HTR-8/SVneo (cell line): ENCODE results near the gene NID2.

Source experiments
- DNase-seq: peaks from one replicate; pipeline ENCODE4 v3.0.0; 2011; ENCODE audit warnings: low spot score, mixed read lengths; ENCODE audit not compliant: insufficient read length
- FAIRE-seq: peaks from 2 replicates; lab custom pipeline; 2011; peaks lifted over from hg19 to GRCh38; lab: Jason Lieb, UNC

Gene NID2

GRCh38 chr14:52007211-52007610 is 61.6 kb downstream of the NID2 start:
- FAIRE-seq (no peak), DNase-seq (no peak)

- DNase-seq, result no peak
- FAIRE-seq, result no peak
Measured at GRCh38 chr14:52006361-52006760, 62.5 kb downstream of the NID2 start.

DNA sequence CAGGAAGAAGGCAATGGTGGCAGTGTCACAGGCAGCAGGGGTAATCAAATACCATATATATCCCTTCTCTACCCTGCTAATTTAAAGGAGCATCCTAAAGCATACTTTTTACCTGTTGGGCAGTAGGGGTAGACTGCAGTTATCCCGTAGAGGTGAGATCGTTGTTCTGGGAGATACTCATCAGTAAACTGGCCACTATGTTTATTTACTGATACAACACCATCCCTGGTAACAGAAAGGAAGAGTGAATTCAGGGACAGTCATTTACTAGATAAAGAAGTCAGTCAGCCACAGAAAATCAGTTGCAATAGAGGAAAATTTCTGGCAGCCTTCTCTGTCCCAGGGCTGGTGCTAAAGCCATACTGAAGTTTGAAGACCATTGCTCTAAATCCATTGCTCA is 63.2 kb downstream of the NID2 start:
- no peak for FAIRE-seq
- no peak for DNase-seq

- DNase-seq (no peak), FAIRE-seq (no peak)
Measured at GRCh38 chr14:52003324-52003723, 65.5 kb downstream of the NID2 start.

- no peak for FAIRE-seq
- no peak for DNase-seq
Measured at GRCh38 chr14:52002542-52002941, 66.3 kb downstream of the NID2 start.

- FAIRE-seq (no peak), DNase-seq (no peak)
Measured at GRCh38 chr14:52000696-52001095, 68.2 kb downstream of the NID2 start.

DNA sequence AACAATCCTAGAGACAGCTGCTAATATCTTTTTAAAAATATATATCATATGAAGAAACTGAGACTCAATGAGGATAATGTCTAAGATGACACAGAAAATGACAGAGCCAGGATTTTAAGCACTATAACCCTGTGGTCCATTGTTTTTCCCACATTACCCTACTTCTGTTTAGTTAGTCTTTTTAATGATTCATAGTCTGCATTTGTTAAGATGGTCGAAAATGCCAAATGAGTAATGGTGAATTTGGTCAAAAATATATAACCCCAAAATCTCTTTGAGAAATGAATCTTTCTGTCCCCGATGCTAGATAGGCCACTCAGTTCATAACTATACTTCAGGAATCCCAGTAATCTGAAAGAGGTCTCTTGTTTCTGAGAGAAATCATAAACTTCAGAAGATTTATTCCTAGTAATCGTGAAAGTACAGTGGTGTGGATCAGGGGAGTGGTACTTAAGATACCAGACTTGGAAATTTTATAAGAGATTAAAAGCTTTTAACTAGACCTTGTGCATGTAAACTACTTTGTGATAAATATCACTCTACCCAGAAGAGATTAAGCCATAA is 68.8 kb downstream of the NID2 start:
- FAIRE-seq (no peak), DNase-seq (no peak)

GRCh38 chr14:51999084-51999483 is 69.8 kb downstream of the NID2 start:
- DNase-seq (no peak), FAIRE-seq (no peak)

- DNase-seq, result no peak
- no peak for FAIRE-seq
Measured at GRCh38 chr14:51998348-51998747, 70.5 kb downstream of the NID2 start.

DNA sequence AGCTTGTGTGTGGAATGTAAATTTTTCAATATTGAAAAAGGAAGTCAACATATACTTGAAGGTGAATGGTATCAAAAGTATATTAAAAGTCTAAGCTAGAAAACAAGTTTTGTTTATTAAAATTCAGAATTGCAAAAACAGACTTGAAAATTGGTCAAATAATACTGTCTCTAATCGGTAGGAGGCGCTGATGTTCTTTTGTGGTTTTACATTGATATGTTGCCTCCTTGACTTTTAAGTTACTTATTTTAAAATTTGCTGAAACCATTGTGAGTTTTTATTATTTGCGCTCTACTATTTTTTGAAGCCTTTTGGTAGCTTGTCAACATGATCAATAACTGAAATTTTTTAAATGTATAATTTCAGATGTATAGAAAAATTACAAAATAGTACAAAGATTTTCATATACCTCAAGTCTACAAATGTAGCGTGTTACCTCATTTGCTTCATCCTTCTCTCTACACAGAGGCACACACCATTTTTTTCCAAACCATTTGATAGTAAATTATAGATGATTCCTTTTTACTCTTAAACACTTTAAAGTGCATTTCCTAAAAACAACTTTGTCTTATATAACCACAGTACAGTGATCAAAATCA is 72.6 kb downstream of the NID2 start:
- DNase-seq (no peak), FAIRE-seq (no peak)

DNA sequence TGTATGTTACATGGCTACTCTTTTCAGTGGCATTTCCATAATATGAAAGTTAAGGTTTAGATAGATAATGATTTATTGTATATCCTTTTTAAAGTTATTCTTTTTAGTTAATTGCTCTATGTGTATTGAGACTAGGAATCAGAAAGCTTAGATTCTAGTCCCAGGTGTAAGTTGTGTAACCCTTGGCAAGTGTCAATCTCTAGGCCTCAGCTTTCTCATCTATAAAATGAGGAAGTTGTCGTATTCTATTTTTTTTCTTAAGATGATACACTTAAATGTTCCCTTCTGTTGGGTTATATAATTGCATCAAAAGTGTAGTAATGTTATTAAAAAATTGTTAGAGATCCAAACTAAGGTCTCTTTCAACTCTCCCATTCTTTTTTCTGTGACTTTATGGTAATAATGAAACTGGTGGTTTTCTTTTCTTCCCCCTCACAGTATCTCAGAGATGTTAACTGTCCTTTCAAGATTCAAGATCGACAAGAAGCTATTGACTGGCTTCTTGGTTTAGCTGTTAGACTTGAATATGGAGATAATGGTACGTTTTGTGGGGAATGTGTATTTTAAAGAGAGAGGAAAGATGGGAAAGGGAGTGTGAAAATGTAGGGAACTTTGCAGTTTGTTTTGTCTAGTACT is 75.5 kb downstream of the NID2 start:
- DNase-seq (no peak), FAIRE-seq (no peak)

- DNase-seq (no peak), FAIRE-seq (no peak)
Measured at GRCh38 chr14:51990488-51990887, 78.4 kb downstream of the NID2 start.

- FAIRE-seq, result peak; percentile 82
- peak; percentile 84 for DNase-seq
Measured at GRCh38 chr14:51989293-51990234, 79.3 kb downstream of the NID2 start, which contains the start of gene RTRAF. Gene RTRAF (plus strand): TSS chr14:51989546. CDS start chr14:51989640, 94 bp downstream.

DNA sequence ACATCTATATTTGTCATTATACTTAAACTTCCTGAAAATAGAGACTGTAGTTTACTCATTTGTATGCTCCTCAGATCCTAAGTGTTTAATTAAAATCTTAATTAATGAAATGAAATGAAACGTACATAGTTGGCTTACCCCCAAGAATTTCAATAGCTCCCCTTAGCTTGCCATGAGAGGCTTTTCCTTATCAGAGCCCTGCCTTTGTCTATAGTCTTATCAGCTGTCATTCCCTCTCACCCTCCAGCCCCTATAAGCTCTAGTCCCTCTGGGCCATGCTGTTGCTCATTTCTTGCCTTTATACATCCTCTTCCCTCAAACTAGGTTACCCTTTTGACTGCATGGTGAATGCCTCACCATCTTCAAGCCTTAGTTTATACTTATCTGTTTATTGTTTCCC is 80.6 kb downstream of the NID2 start:
- DNase-seq, result no peak
- FAIRE-seq, result no peak

GRCh38 chr14:51981218-51981854 is 87.5 kb downstream of the NID2 start:
- FAIRE-seq (no peak), DNase-seq (no peak)

DNA sequence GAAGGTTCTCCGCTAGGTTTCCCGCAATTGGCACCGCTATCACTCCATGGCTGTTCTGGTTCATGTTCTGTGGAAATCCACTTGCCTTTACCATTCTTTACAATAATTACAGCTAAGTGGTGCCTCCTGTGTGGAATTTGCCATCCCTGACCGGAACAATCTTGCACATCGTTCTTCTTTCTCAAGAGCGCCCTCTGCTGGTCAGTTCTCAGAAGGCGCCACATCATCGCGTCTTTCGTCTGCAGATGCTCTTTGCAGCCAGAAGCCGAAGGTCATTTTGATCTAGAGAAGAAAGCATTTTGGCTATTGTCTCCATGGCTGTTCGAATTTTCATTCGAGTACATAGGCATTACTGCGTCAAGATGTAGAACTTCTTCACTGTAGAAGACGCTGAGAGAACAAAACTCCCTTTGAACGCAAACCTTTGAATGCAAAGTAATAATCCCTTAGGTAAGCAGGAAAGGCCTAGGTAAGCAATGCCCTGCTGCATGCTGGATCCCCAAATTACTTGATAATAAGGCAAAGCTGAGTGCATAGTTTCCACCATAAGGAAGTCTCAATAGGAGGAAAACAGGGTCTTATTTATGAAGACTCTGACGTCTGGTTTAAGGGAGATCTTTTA is 89.7 kb downstream of the NID2 start:
- FAIRE-seq, result peak; percentile 38

GRCh38 chr14:51978681-51979085 is 90.2 kb downstream of the NID2 start:
- FAIRE-seq, result no peak
- no peak for DNase-seq

More for the DNA sequence above, 89.7 kb downstream of the NID2 start:
- DNase-seq, result peak; percentile 50

GRCh38 chr14:51977075-51977474 is 91.8 kb downstream of the NID2 start:
- FAIRE-seq (no peak), DNase-seq (no peak)

- no peak for DNase-seq
- no peak for FAIRE-seq
Measured at GRCh38 chr14:51972566-51972965, 96.3 kb downstream of the NID2 start.
